Measurements from ENCODE around the gene NRGN. TPM values are rescaled to one million over a fixed set of nuclear protein-coding genes. Genes with fewer than 3 reads are reported as not detected.
"Not testable (repeated sequence)": the region's sequence is repeated elsewhere in the genome, so short reads cannot be mapped to it uniquely, and the experiment has no call there.

The NRGN gene
- total RNA-seq, 1 donor from 2014 or later: 5.4 TPM

DNA sequence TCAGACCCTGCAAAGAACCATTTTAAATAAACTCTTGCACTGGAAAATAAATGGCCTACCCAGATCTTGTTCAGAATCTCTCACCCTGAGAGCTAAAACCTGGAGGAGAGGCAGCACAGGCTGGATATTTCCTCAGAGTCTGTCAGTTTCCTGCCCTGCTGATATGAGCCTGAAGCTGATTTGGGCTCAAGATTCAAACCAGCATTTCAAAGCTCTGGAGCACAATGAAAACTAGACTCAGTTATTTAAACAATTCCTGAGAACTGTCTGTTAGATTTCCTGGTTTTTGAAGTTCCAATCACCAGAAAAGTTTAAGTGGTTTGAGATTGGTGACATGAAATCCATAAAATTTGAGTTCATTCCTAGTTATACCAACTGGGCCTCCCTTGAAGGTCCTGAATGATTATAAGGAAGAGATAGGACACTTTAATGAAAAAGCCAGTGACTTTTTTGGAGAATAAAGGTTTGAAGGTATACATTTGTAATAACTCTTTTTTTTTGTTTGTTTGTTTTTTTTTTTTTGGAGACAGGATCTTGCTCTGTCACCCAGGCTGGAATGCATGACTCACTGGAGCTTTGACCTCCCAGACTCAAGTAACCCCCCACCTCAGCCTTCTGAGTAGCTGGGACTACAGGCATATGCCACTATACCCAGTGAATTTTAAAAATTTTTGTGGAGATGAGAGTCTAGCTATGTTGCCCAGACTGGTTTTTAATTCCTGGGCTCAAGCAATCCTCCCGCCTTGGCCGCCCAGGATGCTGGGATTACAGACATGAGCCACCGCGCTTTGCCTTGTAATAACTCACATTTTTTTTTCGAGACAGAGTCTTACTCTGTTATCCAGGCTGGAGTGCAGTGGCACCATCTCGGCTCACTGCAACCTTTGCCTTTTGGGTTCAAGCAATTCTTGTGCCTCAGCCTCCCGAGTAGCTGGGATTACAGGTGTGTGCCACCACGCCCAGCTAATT is 30.3 kb downstream of the NRGN start:
- intact Hi-C loops (cut with micrococcal nuclease): no loop called here

GRCh38 chr11:124770959-124771358 is 31.2 kb downstream of the NRGN start:
- DNase-seq; H3K9me3 Mint-ChIP-seq; H3K4me1 Mint-ChIP-seq; intact Hi-C loops (cut with micrococcal nuclease); H3K4me3 Mint-ChIP-seq; H3K27ac Mint-ChIP-seq; H3K27me3 Mint-ChIP-seq: not testable (repeated sequence)
- H3K36me3 Mint-ChIP-seq (ENCODE audit: low read depth): peaks cover 20% of the 10 kb centered on the region

More for the DNA sequence above, 30.3 kb downstream of the NRGN start:
- Mint-ChIP-seq H3K4me3 (no peak overlapping the region), H3K27me3 (no peaks in the 10 kb centered on the region), H3K9me3 (no peaks in the 10 kb centered on the region), H3K36me3 (ENCODE audit: low read depth) (peaks cover 20% of the 10 kb centered on the region), H3K4me1 (no peaks in the 10 kb centered on the region), H3K27ac (no peak overlapping the region)
- no peak for DNase-seq

GRCh38 chr11:124776865-124777645 is 37.3 kb downstream of the NRGN start:
- intact Hi-C loops (cut with micrococcal nuclease): no loop called here
- Mint-ChIP-seq H3K4me3 (no peak overlapping the region), H3K27ac (no peak overlapping the region), H3K4me1 (peaks cover 10% of the 10 kb centered on the region), H3K36me3 (ENCODE audit: low read depth) (peaks cover 11% of the 10 kb centered on the region), H3K27me3 (no peaks in the 10 kb centered on the region), H3K9me3 (peaks cover 4% of the 10 kb centered on the region)
- no peak for DNase-seq

DNA sequence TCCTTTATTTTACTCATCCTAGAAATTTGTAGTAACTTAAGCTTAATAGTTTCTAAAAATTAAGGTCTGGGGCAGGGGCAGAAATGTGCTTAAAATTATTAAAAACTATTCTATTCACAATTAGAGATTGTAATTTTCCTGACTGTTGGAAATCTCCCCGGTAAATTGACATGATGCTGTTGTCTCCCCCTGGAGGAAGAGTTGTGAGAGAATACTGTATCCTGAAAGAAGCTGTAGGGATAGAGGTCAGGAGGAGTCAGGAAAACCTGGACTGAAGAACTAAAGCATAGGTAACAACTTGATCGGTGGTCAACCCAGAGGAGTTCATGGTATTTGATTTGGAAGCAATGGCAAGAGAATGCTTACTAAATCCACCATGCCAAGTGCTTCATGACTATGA is 38.5 kb downstream of the NRGN start:
- no peak overlapping the region for H3K4me3 Mint-ChIP-seq
- no peak overlapping the region for H3K27ac Mint-ChIP-seq
- DNase-seq: no peak
- H3K9me3 Mint-ChIP-seq: peaks cover 4% of the 10 kb centered on the region
- H3K4me1 Mint-ChIP-seq: peaks cover 10% of the 10 kb centered on the region
- peaks cover 7% of the 10 kb centered on the region for H3K36me3 Mint-ChIP-seq (ENCODE audit: low read depth)
- no peaks in the 10 kb centered on the region for H3K27me3 Mint-ChIP-seq
- intact Hi-C loops (cut with micrococcal nuclease): no loop called here

DNA sequence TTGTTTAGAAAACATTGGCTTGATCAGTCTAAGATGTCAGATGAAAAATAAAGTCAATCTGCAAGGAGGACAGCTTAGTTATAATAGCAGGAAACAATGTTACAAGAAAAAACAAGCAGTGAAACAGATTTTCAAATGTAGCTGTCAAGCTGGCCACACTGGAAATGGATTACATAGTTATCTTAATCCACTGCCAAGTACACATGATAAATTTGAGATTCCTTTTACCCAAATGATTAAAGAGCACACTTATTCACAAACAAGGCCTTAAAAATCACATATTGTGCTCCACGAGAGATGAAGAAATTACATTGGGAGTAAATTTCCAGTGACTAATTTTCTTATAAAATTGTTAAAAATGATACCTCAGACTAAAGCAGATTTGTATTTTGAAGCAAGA is 39.8 kb downstream of the NRGN start:
- Mint-ChIP-seq H3K4me3 (no peak overlapping the region), H3K27ac (no peak overlapping the region), H3K9me3 (peaks cover 4% of the 10 kb centered on the region), H3K27me3 (no peaks in the 10 kb centered on the region), H3K4me1 (peaks cover 10% of the 10 kb centered on the region), H3K36me3 (ENCODE audit: low read depth) (peaks cover 7% of the 10 kb centered on the region)
- no peak for DNase-seq
- intact Hi-C loops (cut with micrococcal nuclease): no loop called here

DNA sequence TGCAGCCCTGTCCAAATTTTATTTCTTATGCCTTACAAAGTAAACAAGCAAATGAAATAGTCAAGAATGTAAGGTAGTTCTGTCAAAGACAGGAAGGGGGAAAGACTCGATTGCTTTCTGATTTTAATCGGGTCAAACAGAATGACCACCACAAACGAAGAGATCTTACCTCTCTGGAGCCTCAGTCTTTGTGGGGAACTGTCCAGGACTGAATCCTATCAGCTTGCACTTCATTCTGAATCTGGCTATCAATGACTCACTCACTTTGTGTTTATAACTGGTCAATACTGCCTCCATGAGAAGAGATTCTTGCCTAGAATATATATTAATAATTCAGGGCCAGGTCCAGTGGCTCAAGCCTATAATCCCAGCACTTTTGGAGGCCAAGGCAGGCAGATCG is 43.3 kb downstream of the NRGN start:
- H3K36me3 Mint-ChIP-seq (ENCODE audit: low read depth): no peaks in the 10 kb centered on the region
- H3K4me3 Mint-ChIP-seq: no peak overlapping the region
- no peaks in the 10 kb centered on the region for H3K27me3 Mint-ChIP-seq
- H3K4me1 Mint-ChIP-seq: no peaks in the 10 kb centered on the region
- H3K9me3 Mint-ChIP-seq: no peaks in the 10 kb centered on the region
- H3K27ac Mint-ChIP-seq: no peak overlapping the region
- DNase-seq: no peak
- intact Hi-C loops (cut with micrococcal nuclease): no loop called here

DNA sequence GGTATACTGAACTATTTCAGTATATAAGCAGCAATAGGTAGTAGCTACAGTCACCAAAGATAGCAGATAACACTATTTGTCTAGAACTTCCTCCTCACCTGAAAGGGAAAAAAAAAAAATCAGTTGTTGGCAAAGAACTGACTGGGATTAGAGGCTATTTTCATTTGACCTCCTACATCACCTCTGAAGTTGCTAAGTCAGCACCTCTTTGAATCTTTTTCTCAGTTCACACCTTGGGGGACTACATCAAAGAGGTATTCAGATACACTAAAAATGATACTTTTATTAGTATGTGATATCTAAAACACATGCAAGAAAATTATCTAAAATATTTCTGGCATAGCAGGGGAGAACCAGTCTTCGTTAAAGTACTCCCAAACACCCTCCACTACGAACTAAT is 44.3 kb downstream of the NRGN start:
- DNase-seq: no peak
- Mint-ChIP-seq H3K4me3 (no peak overlapping the region), H3K27ac (no peak overlapping the region), H3K36me3 (ENCODE audit: low read depth) (no peaks in the 10 kb centered on the region), H3K9me3 (no peaks in the 10 kb centered on the region), H3K4me1 (no peaks in the 10 kb centered on the region), H3K27me3 (no peaks in the 10 kb centered on the region)
- intact Hi-C loops (cut with micrococcal nuclease): no loop called here

DNA sequence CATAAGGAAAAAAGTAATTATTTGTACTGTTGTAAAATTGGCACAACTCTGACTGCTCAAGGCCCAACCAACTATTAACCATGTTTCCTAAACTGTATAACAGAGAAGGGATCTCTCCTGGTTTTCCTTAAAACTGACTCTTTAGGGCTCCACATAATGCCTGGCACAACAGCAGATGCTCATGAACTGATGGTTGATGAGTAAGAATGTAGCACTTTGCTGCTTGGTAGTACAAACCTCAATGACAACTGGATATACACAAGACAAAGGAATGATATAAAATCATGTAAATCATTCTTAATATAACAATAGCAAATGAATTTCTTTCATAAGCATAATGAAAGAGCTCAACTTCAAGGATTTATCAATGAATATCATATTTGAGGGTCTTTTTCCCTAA is 48.8 kb downstream of the NRGN start:
- Mint-ChIP-seq H3K4me3 (no peak overlapping the region), H3K27ac (no peak overlapping the region), H3K9me3 (no peaks in the 10 kb centered on the region), H3K27me3 (no peaks in the 10 kb centered on the region), H3K4me1 (peaks cover 22% of the 10 kb centered on the region), H3K36me3 (ENCODE audit: low read depth) (no peaks in the 10 kb centered on the region)
- intact Hi-C loops (cut with micrococcal nuclease): no loop called here
- DNase-seq: no peak

- Mint-ChIP-seq H3K27me3 (no peaks in the 10 kb centered on the region), H3K4me3 (no peak overlapping the region), H3K4me1 (peaks cover 22% of the 10 kb centered on the region), H3K9me3 (no peaks in the 10 kb centered on the region), H3K27ac (no peak overlapping the region), H3K36me3 (ENCODE audit: low read depth) (no peaks in the 10 kb centered on the region)
- intact Hi-C loops (cut with micrococcal nuclease): loop anchor here (1.0 to 2.0 kb wide), 3 partner anchors 9 to 123 kb away; partner anchors contain the start of gene MSANTD2
- no peak for DNase-seq
These were observed 52.0 kb downstream of the NRGN start for GRCh38 chr11:124791626-124792341.

DNA sequence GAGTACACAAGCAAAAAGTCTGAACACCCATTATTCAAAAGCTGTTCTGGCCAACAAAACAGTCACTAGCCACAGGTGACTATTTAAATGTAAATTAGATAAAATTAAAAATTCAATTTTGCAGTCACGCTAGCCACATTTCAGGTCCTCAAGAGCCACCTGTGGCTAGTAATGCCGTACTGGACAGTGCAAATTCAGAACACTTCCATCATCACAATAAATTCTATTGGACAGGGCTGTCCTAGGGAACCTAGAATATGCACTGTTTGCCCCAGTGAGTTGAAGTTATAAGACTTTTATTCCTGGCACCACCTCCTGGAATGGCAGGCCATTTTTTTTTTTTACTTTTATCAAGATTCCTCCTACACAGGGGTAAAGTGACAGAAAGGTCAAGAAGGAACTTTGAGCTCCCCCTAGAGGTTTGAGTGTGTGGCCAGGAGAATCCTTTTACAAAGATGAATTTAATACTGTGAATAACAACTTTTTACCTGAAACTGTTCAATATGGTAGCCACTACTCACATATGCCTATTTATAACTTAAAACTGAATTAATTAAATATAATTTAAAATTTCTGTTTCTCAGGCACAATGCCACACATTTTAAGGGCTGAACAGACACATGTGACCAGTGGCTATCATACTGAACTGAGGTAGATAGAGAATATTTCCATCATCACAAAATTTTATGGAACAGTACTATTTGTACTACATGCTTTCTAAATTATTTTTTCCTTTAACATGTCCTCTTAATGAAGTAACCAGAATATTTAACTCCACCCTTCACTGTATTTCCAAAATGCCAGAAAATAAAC is 53.9 kb downstream of the NRGN start:
- Mint-ChIP-seq H3K27ac (no peak overlapping the region), H3K9me3 (no peaks in the 10 kb centered on the region), H3K36me3 (ENCODE audit: low read depth) (no peaks in the 10 kb centered on the region), H3K4me1 (peaks cover 29% of the 10 kb centered on the region), H3K4me3 (no peak overlapping the region), H3K27me3 (no peaks in the 10 kb centered on the region)
- intact Hi-C loops (cut with micrococcal nuclease): loop anchor here (2.0 kb wide), 1 partner anchor 125 kb away; no protein-coding TSS in a partner anchor
- DNase-seq: peak; percentile 78

DNA sequence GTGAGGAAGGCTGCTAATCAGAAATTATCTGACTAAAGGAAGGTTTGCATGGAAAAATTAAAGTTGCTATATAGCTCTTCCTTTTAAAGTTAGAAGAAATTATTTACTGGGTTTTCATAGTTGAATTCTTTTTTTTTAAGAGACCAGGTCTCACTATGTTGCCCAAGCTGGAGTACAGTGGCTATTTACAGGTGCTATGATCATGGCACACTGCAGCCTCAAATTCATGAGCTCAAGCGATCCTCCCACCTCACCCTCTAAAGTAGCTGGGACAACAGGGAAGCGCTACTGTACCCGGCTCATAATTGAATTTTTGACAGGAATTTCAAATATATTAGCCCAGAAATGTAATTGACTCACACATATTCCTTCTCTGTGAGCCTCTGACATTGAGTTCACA is 56.6 kb downstream of the NRGN start:
- no peak overlapping the region for H3K4me3 Mint-ChIP-seq
- DNase-seq: no peak
- H3K9me3 Mint-ChIP-seq: no peaks in the 10 kb centered on the region
- intact Hi-C loops (cut with micrococcal nuclease): loop anchor here (5.0 kb wide), 1 partner anchor 316 kb away; the partner anchor contains the start of gene TMEM218
- H3K36me3 Mint-ChIP-seq (ENCODE audit: low read depth): no peaks in the 10 kb centered on the region
- peaks cover 34% of the 10 kb centered on the region for H3K4me1 Mint-ChIP-seq
- no peak overlapping the region for H3K27ac Mint-ChIP-seq
- H3K27me3 Mint-ChIP-seq: no peaks in the 10 kb centered on the region
